HUES48 (cell line): ENCODE measurements around the gene KLHDC2.
"Not testable (repeated sequence)": the region's sequence is repeated elsewhere in the genome, so short reads cannot be mapped to it uniquely, and the experiment has no call there.

Experiments used
- H3K27ac ChIP-seq: one replicate; pipeline ENCODE4 v1.7.0; 2013; ENCODE audit warnings: low read depth, low read length, inconsistent platforms
- H3K27me3 ChIP-seq: 2 replicates; pipeline ENCODE4 v1.6.1; 2013; ENCODE audit warnings: mild to moderate bottlenecking, low read length; ENCODE audit not compliant: control insufficient read depth, insufficient read depth
- H3K36me3 ChIP-seq: 2 replicates; pipeline ENCODE4 v1.6.1; 2013; ENCODE audit warnings: low read length; ENCODE audit not compliant: control insufficient read depth, insufficient read depth
- H3K4me1 ChIP-seq: 2 replicates; pipeline ENCODE4 v1.6.1; 2013; ENCODE audit warnings: mild to moderate bottlenecking, low read length; ENCODE audit not compliant: control insufficient read depth, insufficient read depth
- H3K4me3 ChIP-seq: 2 replicates; pipeline ENCODE4 v1.5.1; 2013; ENCODE audit warnings: mild to moderate bottlenecking, low read depth, low read length
- H3K9ac ChIP-seq: 2 replicates; pipeline ENCODE4 v1.6.1; 2013; ENCODE audit warnings: mild to moderate bottlenecking, low read depth, low read length, moderate library complexity
- H3K9me3 ChIP-seq: 2 replicates; pipeline ENCODE4 v1.6.1; 2013; ENCODE audit warnings: low read length; ENCODE audit not compliant: control insufficient read depth, insufficient read depth

KLHDC2 gene

DNA sequence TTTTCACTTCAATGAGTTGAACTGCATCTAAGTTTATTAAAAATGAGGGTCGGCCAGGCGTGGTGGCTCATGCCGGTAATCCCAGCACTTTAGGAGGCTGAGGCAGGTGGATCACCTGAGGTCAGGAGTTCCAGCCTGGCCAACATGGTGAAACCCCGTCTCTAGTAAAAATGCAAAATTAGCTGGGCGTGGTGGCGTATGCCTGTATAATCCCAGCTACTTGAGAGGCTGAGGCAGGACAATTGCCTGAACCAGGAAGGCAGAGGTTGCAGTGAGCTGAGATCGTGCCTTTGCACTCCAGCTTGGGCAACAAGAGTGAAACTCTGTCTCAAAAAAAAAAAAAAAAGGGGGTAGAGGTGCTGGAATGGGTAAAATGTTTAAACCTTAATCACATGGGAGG is 13.1 kb downstream of the KLHDC2 start:
- H3K4me1 ChIP-seq, H3K9ac ChIP-seq, H3K4me3 ChIP-seq, H3K27ac ChIP-seq, H3K9me3 ChIP-seq, H3K27me3 ChIP-seq: not testable (repeated sequence)
- H3K36me3 ChIP-seq = peaks cover 96% of the 10 kb centered on the region

- H3K9ac ChIP-seq = no peak overlapping the region
- no peak overlapping the region for H3K27ac ChIP-seq
- H3K4me3 ChIP-seq = no peak overlapping the region
- H3K4me1 ChIP-seq = no peaks in the 10 kb centered on the region
- H3K27me3 ChIP-seq = no peaks in the 10 kb centered on the region
- no peaks in the 10 kb centered on the region for H3K9me3 ChIP-seq
- peaks cover 98% of the 10 kb centered on the region for H3K36me3 ChIP-seq
These were observed 15.6 kb downstream of the KLHDC2 start for GRCh38 chr14:49783394-49784014.

DNA sequence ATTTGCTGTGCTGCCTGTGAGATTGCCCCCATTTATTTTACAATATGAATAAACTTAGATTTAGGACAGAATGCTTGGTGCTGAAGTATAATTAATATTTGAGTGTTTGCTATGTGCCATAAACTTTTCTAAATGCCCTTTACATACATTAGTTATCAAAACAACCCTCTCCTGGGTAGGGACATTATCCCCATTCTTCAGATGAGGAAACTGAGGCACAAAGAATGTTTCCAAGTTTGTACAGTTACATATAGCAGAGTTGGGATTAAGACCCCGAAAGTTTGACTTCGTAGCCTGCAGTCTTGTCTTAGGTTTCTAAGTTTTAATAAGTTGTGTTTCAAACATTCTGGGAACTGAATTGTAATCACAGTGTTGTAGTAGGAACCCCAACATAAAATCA is 18.4 kb downstream of the KLHDC2 start:
- Histone ChIP-seq H3K4me3 (no peak overlapping the region), H3K9ac (no peak overlapping the region), H3K27me3 (no peaks in the 10 kb centered on the region), H3K36me3 (peaks cover 97% of the 10 kb centered on the region), H3K4me1 (no peaks in the 10 kb centered on the region), H3K27ac (no peak overlapping the region), H3K9me3 (no peaks in the 10 kb centered on the region)

- Histone ChIP-seq H3K27me3 (no peaks in the 10 kb centered on the region), H3K4me1 (no peaks in the 10 kb centered on the region), H3K9ac (no peak overlapping the region), H3K36me3 (peaks cover 85% of the 10 kb centered on the region), H3K27ac (no peak overlapping the region), H3K4me3 (no peak overlapping the region), H3K9me3 (no peaks in the 10 kb centered on the region)
These were observed 24.7 kb downstream of the KLHDC2 start for GRCh38 chr14:49792618-49793017.

DNA sequence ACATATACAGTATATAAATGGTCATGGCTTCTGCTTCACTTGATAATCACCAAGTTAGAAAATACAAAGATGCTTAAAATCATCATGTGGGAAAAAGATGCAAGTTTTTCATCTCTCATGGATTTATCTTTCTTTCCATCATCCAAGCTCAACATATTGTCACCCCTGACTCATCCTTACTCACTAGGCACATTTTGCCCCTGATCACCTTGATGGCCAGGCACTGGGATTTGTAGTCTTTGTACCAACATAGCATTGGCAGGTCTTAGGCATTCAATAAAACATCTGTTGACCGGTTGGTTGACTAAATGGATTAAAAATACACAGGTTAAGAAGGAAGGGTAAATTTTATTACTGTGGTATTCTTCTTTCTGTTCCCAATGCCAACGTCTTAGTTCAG is 28.1 kb downstream of the KLHDC2 start:
- no peaks in the 10 kb centered on the region for H3K9me3 ChIP-seq
- no peak overlapping the region for H3K4me3 ChIP-seq
- H3K4me1 ChIP-seq = no peaks in the 10 kb centered on the region
- no peak overlapping the region for H3K9ac ChIP-seq
- peaks cover 87% of the 10 kb centered on the region for H3K36me3 ChIP-seq
- H3K27me3 ChIP-seq = no peaks in the 10 kb centered on the region
- no peak overlapping the region for H3K27ac ChIP-seq

DNA sequence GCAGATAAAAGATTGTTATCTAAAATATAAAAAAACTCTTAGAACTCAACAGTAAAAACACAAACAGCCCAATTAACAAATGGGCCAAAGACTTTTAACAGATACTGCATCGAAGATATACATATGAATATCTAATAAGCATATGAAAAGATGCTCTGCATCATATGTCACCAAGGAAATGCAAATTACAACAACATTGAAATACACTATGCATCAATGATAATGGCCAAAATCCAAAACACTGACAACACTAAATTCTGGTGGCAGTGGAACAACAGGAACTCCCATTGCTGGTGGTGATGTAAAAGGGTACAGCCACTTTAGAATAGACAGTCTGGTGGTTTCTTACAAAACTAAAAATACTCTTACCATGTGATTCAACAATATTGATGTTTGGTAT is 40.8 kb downstream of the KLHDC2 start:
- Histone ChIP-seq H3K27me3 (no peaks in the 10 kb centered on the region), H3K9ac (no peak overlapping the region), H3K36me3 (peaks cover 90% of the 10 kb centered on the region), H3K4me3 (no peak overlapping the region), H3K9me3 (no peaks in the 10 kb centered on the region), H3K27ac (peak overlapping the region; percentile 56), H3K4me1 (peaks cover 10% of the 10 kb centered on the region)

GRCh38 chr14:49816118-49816517 is 48.2 kb downstream of the KLHDC2 start:
- peaks cover 87% of the 10 kb centered on the region for H3K36me3 ChIP-seq
- not testable (repeated sequence) for H3K4me1 ChIP-seq, H3K27me3 ChIP-seq, H3K4me3 ChIP-seq, H3K9me3 ChIP-seq, H3K9ac ChIP-seq, H3K27ac ChIP-seq

GRCh38 chr14:49816844-49817243 is 48.9 kb downstream of the KLHDC2 start:
- no peak overlapping the region for H3K4me3 ChIP-seq
- H3K9ac ChIP-seq = no peak overlapping the region
- no peaks in the 10 kb centered on the region for H3K4me1 ChIP-seq
- H3K27me3 ChIP-seq = no peaks in the 10 kb centered on the region
- H3K27ac ChIP-seq = no peak overlapping the region
- H3K9me3 ChIP-seq = no peaks in the 10 kb centered on the region; the same call in 1 of the 2 replicates
- H3K36me3 ChIP-seq = peaks cover 80% of the 10 kb centered on the region

- Histone ChIP-seq H3K9me3 (no peaks in the 10 kb centered on the region; the same call in 1 of the 2 replicates), H3K4me3 (no peak overlapping the region), H3K36me3 (peaks cover 76% of the 10 kb centered on the region), H3K4me1 (no peaks in the 10 kb centered on the region), H3K9ac (no peak overlapping the region), H3K27ac (no peak overlapping the region), H3K27me3 (no peaks in the 10 kb centered on the region)
These were observed 52.2 kb downstream of the KLHDC2 start for GRCh38 chr14:49820176-49820575.

GRCh38 chr14:49828640-49829039 is 60.7 kb downstream of the KLHDC2 start:
- Histone ChIP-seq H3K9ac (no peak overlapping the region), H3K27ac (no peak overlapping the region), H3K4me3 (no peak overlapping the region), H3K27me3 (no peaks in the 10 kb centered on the region), H3K9me3 (no peaks in the 10 kb centered on the region), H3K4me1 (no peaks in the 10 kb centered on the region), H3K36me3 (peaks cover 98% of the 10 kb centered on the region)
